PC-9 (cell line): ENCODE data around the gene TRPM6. TPM values are rescaled to one million over a fixed set of nuclear protein-coding genes. Genes with fewer than 3 reads are reported as not detected.

Experiments used
- BruUV-seq: library from RNA; stranded (reverse); fragments of 400-500 nt; replicated peaks from 2 replicates; lab custom pipeline; 2021; lab: Mats Ljungman, UMichigan
- CTCF ChIA-PET: fragments of 300-600 bp; sonication (Branson Sonifier 250); formaldehyde crosslinking; loops from one replicate; lab custom pipeline; 2022; ENCODE audit warnings: antibody characterized with exemption; lab: Charles Lee
- POLR2A ChIA-PET: fragments of 300-600 bp; sonication (Branson Sonifier 250); formaldehyde crosslinking; loops from one replicate; lab custom pipeline; 2022; ENCODE audit warnings: antibody characterized with exemption; ENCODE audit not compliant: unreplicated experiment; lab: Charles Lee
- DNase-seq, 2 experiments: peaks; one replicate each; pipeline versions ENCODE4 v3.0.0 to v3.0.0-alpha.2; 2015 to 2022; ENCODE audit warnings: mixed read lengths in 1 of 2
- H2AFZ ChIP-seq: fragments of 200-600 bp; sonication (generic); 2 replicates; pipeline ENCODE4 v1.8.1; 2017; ENCODE audit warnings: antibody characterized with exemption
- H3F3A ChIP-seq: fragments of 200-600 bp; sonication (generic); 2 replicates; pipeline ENCODE4 v1.8.1; 2017; ENCODE audit warnings: antibody characterized with exemption, mild to moderate bottlenecking, low read depth; ENCODE audit not compliant: insufficient read depth
- H3K27ac ChIP-seq: fragments of 200-600 bp; sonication (generic); 2 replicates; pipeline ENCODE4 v1.6.1; 2016; ENCODE audit warnings: mixed run types
- H3K27me3 ChIP-seq: fragments of 200-600 bp; sonication (generic); 2 replicates; pipeline ENCODE4 v1.6.1; 2016; ENCODE audit warnings: low read depth, mixed run types; ENCODE audit not compliant: insufficient read depth
- H3K36me3 ChIP-seq: fragments of 200-600 bp; sonication (generic); 2 replicates; pipeline ENCODE4 v1.6.1; 2016; ENCODE audit warnings: low read depth, mixed run types
- H3K4me1 ChIP-seq: fragments of 200-600 bp; sonication (generic); replicated peaks from 2 replicates; pipeline ENCODE4 v1.6.1; 2016; ENCODE audit warnings: mixed run types; ENCODE audit not compliant: insufficient read depth
- H3K4me2 ChIP-seq: fragments of 200-600 bp; sonication (generic); 2 replicates; pipeline ENCODE4 v1.6.1; 2017; ENCODE audit warnings: mixed run types
- H3K4me3 ChIP-seq: fragments of 200-600 bp; sonication (generic); 2 replicates; pipeline ENCODE4 v1.6.1; 2016; ENCODE audit warnings: mixed run types
- H3K79me2 ChIP-seq: fragments of 200-600 bp; sonication (generic); 2 replicates; pipeline ENCODE4 v1.6.1; 2017; ENCODE audit warnings: low read depth, mixed run types
- H3K9me2 ChIP-seq: fragments of 200-600 bp; sonication (generic); 2 replicates; pipeline ENCODE4 v1.8.1; 2017; ENCODE audit warnings: mild to moderate bottlenecking; ENCODE audit not compliant: insufficient read depth
- H3K9me3 ChIP-seq: fragments of 200-600 bp; sonication (generic); 2 replicates; pipeline ENCODE4 v1.8.1; 2016; ENCODE audit warnings: low read depth; ENCODE audit not compliant: insufficient read depth
- H4K20me1 ChIP-seq: fragments of 200-600 bp; sonication (generic); 2 replicates; pipeline ENCODE4 v1.8.1; 2017; ENCODE audit not compliant: insufficient read depth
- CTCF ChIP-seq: fragments of 200-600 bp; sonication (generic); conservative IDR thresholded peaks from 2 replicates; pipeline ENCODE4 v1.6.1; 2017; ENCODE audit warnings: mixed run types, antibody characterized with exemption, mild to moderate bottlenecking, moderate library complexity
- EZH2 ChIP-seq: fragments of 200-600 bp; sonication (generic); IDR thresholded peaks from 2 replicates; pipeline ENCODE4 v1.8.0; 2017; ENCODE audit warnings: antibody characterized with exemption, low read depth
- intact Hi-C: fragments of 100-400 bp; cut with micrococcal nuclease; formaldehyde crosslinking; loops from one replicate; pipeline ENCODE4 v1.10.0; 2022; ENCODE audit not compliant: unreplicated experiment
- total RNA-seq: library from RNA; stranded (reverse); gene quantifications from 2 replicates; pipeline ENCODE4 v1.2.3, GENCODE V29; 2021

The TRPM6 gene
- total RNA-seq, 1 experiment from 2014 or later: 0.09 TPM

- no peaks in the 10 kb centered on the region for H3K27me3 ChIP-seq
- H4K20me1 ChIP-seq: no peaks in the 10 kb centered on the region
- H3K4me1 ChIP-seq: peaks cover 12% of the 10 kb centered on the region
- H3K36me3 ChIP-seq: no peaks in the 10 kb centered on the region
- ChIA-PET POLR2A (no interaction called here), CTCF (interaction anchor here (0.6 kb wide), 2 partner anchors 425 to 1434 kb away, joined by 8 to 20 read pairs; no protein-coding TSS in a partner anchor)
- no peak overlapping the region for H3K4me2 ChIP-seq
- H3K9me3 ChIP-seq: no peaks in the 10 kb centered on the region
- intact Hi-C loops: no loop called here
- no peaks in the 10 kb centered on the region for H3K9me2 ChIP-seq
- no peak overlapping the region for H3K27ac ChIP-seq
- no peak overlapping the region for H2AFZ ChIP-seq
- H3K79me2 ChIP-seq: no peaks in the 10 kb centered on the region
- DNase-seq: no peak
- H3K4me3 ChIP-seq: no peak overlapping the region
- peaks cover 7% of the 10 kb centered on the region; the same call in 1 of the 2 replicates for H3F3A ChIP-seq
- no TSS peak for BruUV-seq
- TF ChIP-seq EZH2: no peak
- TF ChIP-seq CTCF: no peak
Measured at GRCh38 chr9:74755999-74756398, 131.7 kb downstream of the TRPM6 start.

- TF ChIP-seq EZH2: no peak
- no peak for TF ChIP-seq CTCF
- H3K36me3 ChIP-seq: no peaks in the 10 kb centered on the region
- no peaks in the 10 kb centered on the region for H3K79me2 ChIP-seq
- no peak overlapping the region for H3K4me2 ChIP-seq
- CTCF ChIA-PET: no interaction called here
- H3K27me3 ChIP-seq: no peaks in the 10 kb centered on the region
- H3F3A ChIP-seq: peaks cover 7% of the 10 kb centered on the region; the same call in 1 of the 2 replicates
- H2AFZ ChIP-seq: no peak overlapping the region
- H3K9me2 ChIP-seq: no peaks in the 10 kb centered on the region
- POLR2A ChIA-PET: no interaction called here
- H3K27ac ChIP-seq: no peak overlapping the region
- H3K9me3 ChIP-seq: no peaks in the 10 kb centered on the region
- BruUV-seq: no TSS peak
- H3K4me3 ChIP-seq: no peak overlapping the region
- no peak for DNase-seq
- no peaks in the 10 kb centered on the region for H4K20me1 ChIP-seq
- peaks cover 5% of the 10 kb centered on the region for H3K4me1 ChIP-seq
- intact Hi-C loops: no loop called here
Measured at GRCh38 chr9:74755355-74755754, 132.4 kb downstream of the TRPM6 start.

DNA sequence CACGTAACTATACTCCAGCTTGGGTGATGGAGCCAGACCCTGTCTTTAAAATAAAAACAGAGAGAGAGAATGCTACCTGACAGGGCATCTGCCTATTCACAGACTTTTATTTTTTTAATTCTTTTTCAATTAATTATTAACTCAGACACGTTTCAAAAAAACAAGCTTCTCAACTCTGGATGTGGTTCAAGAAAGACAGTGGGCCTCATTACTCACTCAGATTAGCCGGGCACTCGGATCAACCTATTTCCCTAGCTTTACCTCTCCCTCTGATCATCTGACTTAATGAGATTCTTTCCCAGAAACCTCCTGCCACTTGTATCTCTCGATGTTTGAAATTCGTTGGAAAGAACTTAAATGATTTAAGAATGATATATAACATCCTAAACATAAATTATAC is 134.1 kb downstream of the TRPM6 start:
- no peaks in the 10 kb centered on the region for H3K9me2 ChIP-seq
- no peak overlapping the region for H2AFZ ChIP-seq
- no peak for TF ChIP-seq CTCF
- TF ChIP-seq EZH2: no peak
- H4K20me1 ChIP-seq: no peaks in the 10 kb centered on the region
- BruUV-seq: no TSS peak
- no peaks in the 10 kb centered on the region for H3K9me3 ChIP-seq
- ChIA-PET POLR2A (no interaction called here), CTCF (interaction anchor here (0.7 kb wide), 1 partner anchor 260 kb away, joined by 5 read pairs; no protein-coding TSS in a partner anchor)
- H3K27me3 ChIP-seq: no peaks in the 10 kb centered on the region
- H3F3A ChIP-seq: no peaks in the 10 kb centered on the region
- no peak overlapping the region for H3K4me3 ChIP-seq
- no peaks in the 10 kb centered on the region for H3K79me2 ChIP-seq
- H3K4me2 ChIP-seq: no peak overlapping the region
- no peak for DNase-seq
- intact Hi-C loops: no loop called here
- no peaks in the 10 kb centered on the region for H3K36me3 ChIP-seq
- no peaks in the 10 kb centered on the region for H3K4me1 ChIP-seq
- H3K27ac ChIP-seq: no peak overlapping the region
